Sigmoid colon (tissue), 4 donors: Measurements from ENCODE around the gene CALML6.

ENCODE experiments used
- EP300 ChIP-seq, 4 donors: sonication (generic); formaldehyde crosslinking; IDR thresholded peaks; one replicate each; pipeline ENCODE4 v1.6.1; 2017; ENCODE audit warnings: antibody characterized with exemption in 4 of 4
- POLR2AphosphoS5 ChIP-seq, 4 donors: sonication (generic); formaldehyde crosslinking; IDR thresholded peaks; one replicate each; pipeline ENCODE4 v1.6.1; 2017; ENCODE audit warnings: antibody characterized with exemption in 4 of 4
- TF ChIP-seq, protein P1 (sequence below), 4 experiments: fragments of 450-650 bp in 3 of 4; fragments of 200-600 bp in 1 of 4; IDR thresholded peaks; one replicate each; pipeline ENCODE4 v1.5.1; 2016 to 2019; ENCODE audit warnings: antibody characterized with exemption in 4 of 4, mild to moderate bottlenecking in 3 of 4, moderate library complexity in 2 of 4

DNA sequence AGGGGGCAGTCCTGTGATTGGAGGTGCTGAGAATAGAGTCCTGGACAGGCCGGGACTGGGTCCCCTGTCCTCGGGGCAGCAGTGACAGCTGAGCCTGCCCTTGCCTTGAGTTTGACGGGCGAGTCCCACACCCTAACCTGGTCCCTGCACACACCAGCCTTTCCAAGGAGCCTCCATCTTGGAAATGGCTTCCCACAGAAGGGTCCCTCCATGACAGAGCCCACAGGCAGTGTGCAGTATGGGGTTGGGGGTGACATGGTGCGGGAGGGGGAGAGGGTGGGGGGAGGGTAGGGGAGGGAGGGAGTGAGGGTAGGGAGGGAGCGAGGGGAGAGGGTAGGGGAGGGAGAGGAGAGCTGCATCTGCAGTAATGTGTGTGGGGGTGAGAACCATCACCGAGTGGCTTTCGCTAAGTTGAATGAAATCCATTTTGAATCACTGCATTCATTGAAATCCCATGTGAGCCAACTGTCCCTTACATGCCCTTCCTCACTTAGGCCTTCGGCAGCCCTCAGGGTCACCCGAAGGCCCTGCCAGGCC is 14.1 kb downstream of the CALML6 start:
- TF ChIP-seq, protein P1, sequence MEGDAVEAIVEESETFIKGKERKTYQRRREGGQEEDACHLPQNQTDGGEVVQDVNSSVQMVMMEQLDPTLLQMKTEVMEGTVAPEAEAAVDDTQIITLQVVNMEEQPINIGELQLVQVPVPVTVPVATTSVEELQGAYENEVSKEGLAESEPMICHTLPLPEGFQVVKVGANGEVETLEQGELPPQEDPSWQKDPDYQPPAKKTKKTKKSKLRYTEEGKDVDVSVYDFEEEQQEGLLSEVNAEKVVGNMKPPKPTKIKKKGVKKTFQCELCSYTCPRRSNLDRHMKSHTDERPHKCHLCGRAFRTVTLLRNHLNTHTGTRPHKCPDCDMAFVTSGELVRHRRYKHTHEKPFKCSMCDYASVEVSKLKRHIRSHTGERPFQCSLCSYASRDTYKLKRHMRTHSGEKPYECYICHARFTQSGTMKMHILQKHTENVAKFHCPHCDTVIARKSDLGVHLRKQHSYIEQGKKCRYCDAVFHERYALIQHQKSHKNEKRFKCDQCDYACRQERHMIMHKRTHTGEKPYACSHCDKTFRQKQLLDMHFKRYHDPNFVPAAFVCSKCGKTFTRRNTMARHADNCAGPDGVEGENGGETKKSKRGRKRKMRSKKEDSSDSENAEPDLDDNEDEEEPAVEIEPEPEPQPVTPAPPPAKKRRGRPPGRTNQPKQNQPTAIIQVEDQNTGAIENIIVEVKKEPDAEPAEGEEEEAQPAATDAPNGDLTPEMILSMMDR (IDR thresholded peaks at IDR 0.05): no peak
- TF ChIP-seq EP300 (IDR thresholded peaks at IDR 0.05): no peak
- TF ChIP-seq POLR2AphosphoS5 (IDR thresholded peaks at IDR 0.05): no peak
